HG03108 (cell line): Measurements from ENCODE around the gene OR8K5.
"Not testable (repeated sequence)": the region's sequence is repeated elsewhere in the genome, so short reads cannot be mapped to it uniquely, and the experiment has no call there.

ENCODE experiments used
- ATAC-seq: cut with Tn5 transposase; IDR thresholded peaks from one replicate; pipeline ENCODE4 v1.9.1; 2021; ENCODE audit warnings: moderate library complexity; ENCODE audit not compliant: unreplicated experiment

OR8K5 gene

GRCh38 chr11:56160217-56160616, at the start of gene OR8K5:
Gene OR8K5, minus strand, starts transcription at chr11:56160317. Its CDS starts 0 bp downstream, at chr11:56160317.
- no peak for ATAC-seq

- no peak for ATAC-seq
Observed at GRCh38 chr11:56207790-56208189, 47.7 kb upstream of the OR8K5 start.

GRCh38 chr11:56197367-56197766, 37.2 kb upstream of the OR8K5 start:
- no peak for ATAC-seq

- no peak for ATAC-seq
Observed at GRCh38 chr11:56196705-56197104, 36.6 kb upstream of the OR8K5 start.

GRCh38 chr11:56188602-56189001, 28.5 kb upstream of the OR8K5 start:
- no peak for ATAC-seq

GRCh38 chr11:56183459-56183858, 23.3 kb upstream of the OR8K5 start:
- ATAC-seq: no peak

GRCh38 chr11:56176318-56176717, 16.2 kb upstream of the OR8K5 start, which contains the start of gene OR5J2:
Gene OR5J2, plus strand, starts transcription at chr11:56176618. Its CDS starts 0 bp downstream, at chr11:56176618.
- ATAC-seq: no peak

GRCh38 chr11:56172256-56172830, 12.2 kb upstream of the OR8K5 start:
- no peak for ATAC-seq

GRCh38 chr11:56163804-56164203, 3.7 kb upstream of the OR8K5 start:
- ATAC-seq: no peak

GRCh38 chr11:56152333-56152732, 7.8 kb downstream of the OR8K5 start:
- no peak for ATAC-seq

GRCh38 chr11:56151376-56151775, 8.7 kb downstream of the OR8K5 start:
- no peak for ATAC-seq

GRCh38 chr11:56143681-56144080, 16.4 kb downstream of the OR8K5 start:
- ATAC-seq: not testable (repeated sequence)

GRCh38 chr11:56140151-56140661, 19.9 kb downstream of the OR8K5 start, which contains the start of gene OR8J3:
Gene OR8J3, minus strand, starts transcription at chr11:56140201. Its CDS starts 2,483 bp downstream, at chr11:56137718.
- no peak for ATAC-seq

GRCh38 chr11:56122073-56122472, 38.0 kb downstream of the OR8K5 start, which contains the start of gene OR8H3:
Gene OR8H3, plus strand, starts transcription at chr11:56122373. Its CDS starts 0 bp downstream, at chr11:56122373.
- no peak for ATAC-seq
